H9 (cell line): ENCODE results near the gene FOXO1. TPM values are rescaled to one million over a fixed set of nuclear protein-coding genes. Genes with fewer than 3 reads are reported as not detected.

Source experiments
- DNase-seq: peaks from one replicate; pipeline ENCODE4 v3.0.0-alpha.2; 2017
- H2AFZ ChIP-seq: one replicate; pipeline ENCODE4 v1.6.1; 2013; ENCODE audit warnings: mild to moderate bottlenecking, low read length, control low read depth, moderate library complexity
- H2AK5ac ChIP-seq: 2 replicates; pipeline ENCODE4 v1.6.1; 2013; ENCODE audit warnings: low read length, control low read depth, mixed read lengths; ENCODE audit not compliant: insufficient read length
- H2BK120ac ChIP-seq: one replicate; pipeline ENCODE4 v1.6.1; 2013; ENCODE audit warnings: low read depth, mild to moderate bottlenecking, low read length, control low read depth, inconsistent platforms; ENCODE audit not compliant: poor library complexity, severe bottlenecking
- H2BK12ac ChIP-seq: 2 replicates; pipeline ENCODE4 v1.6.1; 2013; ENCODE audit warnings: low read length, control low read depth, mixed read lengths, low read depth; ENCODE audit not compliant: insufficient read length
- H2BK15ac ChIP-seq: 2 replicates; pipeline ENCODE4 v1.6.1; 2013; ENCODE audit warnings: low read depth, low read length, control low read depth
- H2BK20ac ChIP-seq: one replicate; pipeline ENCODE4 v1.6.1; 2013; ENCODE audit warnings: low read depth, mild to moderate bottlenecking, low read length, control low read depth, inconsistent platforms; ENCODE audit not compliant: poor library complexity, severe bottlenecking
- H2BK5ac ChIP-seq: 2 replicates; pipeline ENCODE4 v1.6.1; 2013; ENCODE audit warnings: low read length, control low read depth, mixed read lengths; ENCODE audit not compliant: insufficient read length
- H3K14ac ChIP-seq: 2 replicates; pipeline ENCODE4 v1.6.1; 2013; ENCODE audit warnings: low read length, control low read depth; ENCODE audit not compliant: insufficient read depth
- H3K18ac ChIP-seq: 2 replicates; pipeline ENCODE4 v1.6.1; 2013; ENCODE audit warnings: low read depth, mild to moderate bottlenecking, mixed read lengths, low read length, control low read depth; ENCODE audit not compliant: insufficient read length
- H3K23ac ChIP-seq: 2 replicates; pipeline ENCODE4 v1.6.1; 2013; ENCODE audit warnings: low read length, control low read depth, mixed read lengths, low read depth; ENCODE audit not compliant: insufficient read length
- H3K23me2 ChIP-seq: 2 replicates; pipeline ENCODE4 v1.6.1; 2013; ENCODE audit warnings: low read depth, mild to moderate bottlenecking, mixed read lengths, low read length, control low read depth; ENCODE audit not compliant: insufficient read length, poor library complexity, severe bottlenecking
- H3K27ac ChIP-seq: 2 replicates; pipeline ENCODE4 v1.5.1; 2013; ENCODE audit warnings: low read length, control low read depth, mixed read lengths, low read depth; ENCODE audit not compliant: insufficient read length
- H3K27me3 ChIP-seq: 2 replicates; pipeline ENCODE4 v1.6.1; 2013; ENCODE audit warnings: low read length, control low read depth, inconsistent platforms; ENCODE audit not compliant: insufficient read depth
- H3K4ac ChIP-seq: 2 replicates; pipeline ENCODE4 v1.6.1; 2013; ENCODE audit warnings: low read depth, mild to moderate bottlenecking, control low read depth, inconsistent platforms, low read length, moderate library complexity
- H3K4me1 ChIP-seq: 2 replicates; pipeline ENCODE4 v1.6.1; 2013; ENCODE audit warnings: low read length, control low read depth, inconsistent platforms; ENCODE audit not compliant: insufficient read depth
- H3K4me2 ChIP-seq: 2 replicates; pipeline ENCODE4 v1.6.1; 2013; ENCODE audit warnings: low read length, control low read depth, mixed read lengths; ENCODE audit not compliant: insufficient read length, insufficient read depth
- H3K56ac ChIP-seq: 2 replicates; pipeline ENCODE4 v1.6.1; 2013; ENCODE audit warnings: low read depth, mild to moderate bottlenecking, mixed read lengths, low read length, control low read depth; ENCODE audit not compliant: insufficient read length
- H3K79me1 ChIP-seq: 2 replicates; pipeline ENCODE4 v1.6.1; 2013; ENCODE audit warnings: low read depth, mild to moderate bottlenecking, moderate library complexity, low read length, control low read depth, inconsistent platforms; ENCODE audit not compliant: insufficient read depth, poor library complexity, severe bottlenecking
- H3K79me2 ChIP-seq: 2 replicates; pipeline ENCODE4 v1.6.1; 2013; ENCODE audit warnings: low read length, control low read depth, inconsistent platforms; ENCODE audit not compliant: insufficient read depth
- H3K9ac ChIP-seq: 2 replicates; pipeline ENCODE4 v1.6.1; 2013; ENCODE audit warnings: low read length, control low read depth, mixed read lengths; ENCODE audit not compliant: insufficient read length; ENCODE audit errors: extremely low read depth
- H3K9me3 ChIP-seq: one replicate; pipeline ENCODE4 v1.6.1; 2013; ENCODE audit warnings: low read depth, low read length, inconsistent platforms; ENCODE audit not compliant: control insufficient read depth
- H3T11ph ChIP-seq: one replicate; pipeline ENCODE4 v1.6.1; 2013; ENCODE audit warnings: mild to moderate bottlenecking, low read length, control low read depth, inconsistent platforms
- H4K20me1 ChIP-seq: one replicate; pipeline ENCODE4 v1.6.1; 2013; ENCODE audit not compliant: control insufficient read depth, insufficient read length, insufficient read depth
- H4K5ac ChIP-seq: 2 replicates; pipeline ENCODE4 v1.6.1; 2013; ENCODE audit warnings: low read depth, mild to moderate bottlenecking, mixed read lengths, low read length, control low read depth; ENCODE audit not compliant: insufficient read length
- H4K8ac ChIP-seq: replicated peaks from 2 replicates; pipeline ENCODE4 v1.6.1; 2013; ENCODE audit warnings: low read length, control low read depth, mixed read lengths, low read depth; ENCODE audit not compliant: insufficient read length
- H4K91ac ChIP-seq: 2 replicates; pipeline ENCODE4 v1.6.1; 2013; ENCODE audit warnings: low read depth, mild to moderate bottlenecking, moderate library complexity, mixed read lengths, low read length, control low read depth; ENCODE audit not compliant: insufficient read length
- H3K27ac Mint-ChIP-seq, 3 experiments: 2 replicates in 2 of 3; 3 replicates in 1 of 3; pipeline ENCODE4 v1.8.0; 2020 to 2021; ENCODE audit warnings: mixed read lengths in 3 of 3, mild to moderate bottlenecking in 1 of 3, moderate library complexity in 1 of 3
- H3K27me3 Mint-ChIP-seq: 2 replicates; pipeline ENCODE4 v1.8.0; 2021; ENCODE audit warnings: low read depth, mild to moderate bottlenecking, moderate library complexity, mixed read lengths
- H3K36me3 Mint-ChIP-seq, 3 experiments: 2 replicates in 2 of 3; 3 replicates in 1 of 3; pipeline ENCODE4 v1.8.0; 2020 to 2021; ENCODE audit warnings: low read depth in 3 of 3, mixed read lengths in 3 of 3; ENCODE audit not compliant: insufficient read depth in 1 of 3
- H3K4me1 Mint-ChIP-seq, 2 experiments: 2 replicates each; pipeline ENCODE4 v1.8.0; 2020; ENCODE audit warnings: mixed read lengths in 2 of 2
- H3K4me3 Mint-ChIP-seq, 2 experiments: 2 replicates in 1 of 2; 3 replicates in 1 of 2; pipeline ENCODE4 v1.8.0; 2020 to 2021; ENCODE audit warnings: mild to moderate bottlenecking in 2 of 2, mixed read lengths in 2 of 2, moderate library complexity in 1 of 2
- H3K9me3 Mint-ChIP-seq, 2 experiments: 2 replicates in 1 of 2; 3 replicates in 1 of 2; pipeline ENCODE4 v1.8.0; 2020; ENCODE audit warnings: mild to moderate bottlenecking in 2 of 2, mixed read lengths in 2 of 2, moderate library complexity in 1 of 2
- WGBS: extraction: QIAGEN DNeasy Blood & Tissue Kit; methylation state at CpG from one replicate; pipeline ENCODE4 v1.1.7; 2013; ENCODE audit warnings: missing lambda C conversion rate, low lambda C conversion rate, mixed read lengths; ENCODE audit not compliant: insufficient read length; ENCODE audit errors: extremely low coverage; 5-methylcytosine and 5-hydroxymethylcytosine counted together
- total RNA-seq: library from RNA; stranded (reverse); gene quantifications from 2 replicates; pipeline ENCODE4 v1.2.1, GENCODE V29; 2021
- TF ChIP-seq, protein P1 (sequence below): fragments of 200-600 bp; sonication (generic); conservative IDR thresholded peaks from 3 replicates; pipeline ENCODE4 v1.8.0; 2021; ENCODE audit warnings: antibody characterized with exemption, mild to moderate bottlenecking

The FOXO1 gene
- total RNA-seq, 1 experiment from 2014 or later: 44.6 TPM

DNA sequence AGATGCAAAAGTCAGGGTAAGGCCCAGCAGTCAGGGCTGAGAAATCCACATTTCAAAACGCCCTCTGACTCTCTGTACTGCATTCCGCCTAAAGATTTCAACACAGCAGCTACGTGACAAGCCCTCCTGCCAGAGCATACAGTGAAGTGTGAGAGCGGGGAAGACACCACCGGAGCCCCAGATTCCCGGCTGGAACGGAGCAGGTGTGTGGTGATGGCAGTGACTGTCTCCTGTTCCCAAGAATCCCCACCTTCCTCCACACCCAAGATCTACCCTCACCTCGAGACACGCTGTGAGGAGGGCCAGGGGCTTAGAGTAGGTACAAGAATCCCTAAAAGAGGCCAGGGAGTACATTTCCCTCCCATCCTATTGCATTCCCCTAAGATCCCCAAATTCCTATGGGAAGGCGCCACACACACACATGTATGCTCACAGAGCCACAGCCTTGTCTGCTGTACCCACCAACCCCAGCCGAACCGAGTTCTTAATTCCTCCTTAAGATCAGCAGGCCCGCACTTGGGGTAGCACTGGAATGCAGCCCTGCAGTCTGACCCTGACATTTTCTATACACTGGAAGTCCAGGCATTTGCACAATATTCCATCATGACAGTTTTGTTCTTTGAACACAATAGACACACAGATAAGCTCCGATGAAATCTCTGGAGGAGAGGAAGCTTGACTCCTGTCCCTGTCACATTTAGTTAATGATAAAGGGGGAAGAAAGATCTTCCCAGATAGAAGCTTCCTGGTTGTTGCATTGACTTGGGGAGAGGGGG, 102.9 kb downstream of the FOXO1 start:
- H3K36me3 Mint-ChIP-seq: peaks cover 18 to 25% (median 23%) of the 10 kb centered on the region in 3 experiments
- TF ChIP-seq, protein P1, sequence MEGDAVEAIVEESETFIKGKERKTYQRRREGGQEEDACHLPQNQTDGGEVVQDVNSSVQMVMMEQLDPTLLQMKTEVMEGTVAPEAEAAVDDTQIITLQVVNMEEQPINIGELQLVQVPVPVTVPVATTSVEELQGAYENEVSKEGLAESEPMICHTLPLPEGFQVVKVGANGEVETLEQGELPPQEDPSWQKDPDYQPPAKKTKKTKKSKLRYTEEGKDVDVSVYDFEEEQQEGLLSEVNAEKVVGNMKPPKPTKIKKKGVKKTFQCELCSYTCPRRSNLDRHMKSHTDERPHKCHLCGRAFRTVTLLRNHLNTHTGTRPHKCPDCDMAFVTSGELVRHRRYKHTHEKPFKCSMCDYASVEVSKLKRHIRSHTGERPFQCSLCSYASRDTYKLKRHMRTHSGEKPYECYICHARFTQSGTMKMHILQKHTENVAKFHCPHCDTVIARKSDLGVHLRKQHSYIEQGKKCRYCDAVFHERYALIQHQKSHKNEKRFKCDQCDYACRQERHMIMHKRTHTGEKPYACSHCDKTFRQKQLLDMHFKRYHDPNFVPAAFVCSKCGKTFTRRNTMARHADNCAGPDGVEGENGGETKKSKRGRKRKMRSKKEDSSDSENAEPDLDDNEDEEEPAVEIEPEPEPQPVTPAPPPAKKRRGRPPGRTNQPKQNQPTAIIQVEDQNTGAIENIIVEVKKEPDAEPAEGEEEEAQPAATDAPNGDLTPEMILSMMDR: no peak
- no peaks in the 10 kb centered on the region for H3K27me3 ChIP-seq

More for the DNA sequence above, 102.9 kb downstream of the FOXO1 start:
- peaks cover 42% of the 10 kb centered on the region; the same call in 1 of the 2 replicates for H3K79me2 ChIP-seq
- H3K9me3 ChIP-seq: no peaks in the 10 kb centered on the region
- no peak overlapping the region for H3K23ac ChIP-seq
- no peak overlapping the region for H2BK120ac ChIP-seq
- H3K79me1 ChIP-seq: peaks cover 14% of the 10 kb centered on the region
- H4K91ac ChIP-seq: no peak overlapping the region
- no peak overlapping the region for H3K4me2 ChIP-seq
- no peak overlapping the region for H2AFZ ChIP-seq
- no peak overlapping the region for H3K9ac ChIP-seq
- H2BK5ac ChIP-seq: no peak overlapping the region
- no peak overlapping the region for H3K4ac ChIP-seq
- H2BK12ac ChIP-seq: no peak overlapping the region
- H3T11ph ChIP-seq: no peak overlapping the region
- Mint-ChIP-seq H3K9me3 (no peaks in the 10 kb centered on the region), H3K27me3 (no peaks in the 10 kb centered on the region), H3K27ac (peak overlapping the region; percentile 31 to 82 (median 63); a peak in 5 of 7 replicates), H3K4me1 (peaks cover 50 to 51% of the 10 kb centered on the region in 2 experiments), H3K4me3 (0 out of 5 replicates have a peak overlapping the region, but pooled peaks of 1 of the 2 experiments have one; percentile 14)
- no peaks in the 10 kb centered on the region for H3K23me2 ChIP-seq
- H3K14ac ChIP-seq: 0 out of 2 replicates have a peak overlapping the region, but pooled peaks have one; percentile 16
- no peak overlapping the region for H3K56ac ChIP-seq
- H3K18ac ChIP-seq: no peak overlapping the region
- H2BK15ac ChIP-seq: no peak overlapping the region
- H4K20me1 ChIP-seq: peaks cover 3% of the 10 kb centered on the region
- DNase-seq: no peak
- H3K4me1 ChIP-seq: peaks cover 3% of the 10 kb centered on the region; the same call in 1 of the 2 replicates
- no peak overlapping the region for H4K5ac ChIP-seq
- no CpG with 5 or more reads among the region's 14 CpGs for WGBS
- H3K27ac ChIP-seq: no peak overlapping the region
- H2BK20ac ChIP-seq: no peak overlapping the region
- no peak overlapping the region for H2AK5ac ChIP-seq
- no peak overlapping the region for H4K8ac ChIP-seq
